Measurements from ENCODE around the gene B9D1.

The B9D1 gene

DNA sequence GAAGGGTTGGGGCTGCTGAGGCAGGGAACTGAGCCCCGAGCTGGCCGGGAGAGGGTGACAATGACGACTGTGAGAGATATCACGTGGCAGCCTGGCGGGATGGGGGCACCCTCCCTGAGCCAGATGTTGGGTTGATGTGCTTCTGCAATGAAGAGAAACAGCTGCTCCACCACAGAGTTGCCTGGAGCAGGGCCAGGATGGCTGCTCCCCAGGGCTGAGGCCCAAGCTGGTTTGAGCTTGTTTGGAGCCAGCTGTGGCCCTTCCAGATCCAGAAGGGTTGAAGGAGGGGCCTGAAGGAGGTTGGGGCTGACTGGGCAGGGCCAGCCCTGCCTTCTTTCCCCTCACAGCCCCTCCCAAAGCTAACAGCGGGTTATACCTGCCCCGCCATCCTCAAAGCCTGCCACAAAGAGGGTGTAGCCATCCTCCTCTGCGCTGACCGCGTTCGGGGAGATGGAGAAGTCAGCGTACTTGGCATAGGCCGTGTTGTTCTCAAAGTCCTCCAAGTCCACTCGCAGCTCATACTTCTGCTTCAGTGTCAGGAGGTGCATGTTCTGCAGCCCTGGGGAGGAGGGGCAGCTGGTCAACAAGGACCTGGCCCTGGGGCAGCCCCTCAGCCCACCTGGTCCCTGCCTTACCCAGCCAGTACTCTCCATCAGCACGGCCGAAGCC lies 22.3 kb upstream of the B9D1 start:
- Histone ChIP-seq H2AFZ (ENCODE audit: low read depth) (no peak overlapping the region), H3K4me3 (IDR thresholded peaks at IDR 0.05; ENCODE audit: insufficient read depth, low read depth, low read length) (no peak overlapping the region), H3K4me2 (no peak overlapping the region), H3K36me3 (ENCODE audit: insufficient read depth) (no peaks in the 10 kb centered on the region), H3K27ac (no peak overlapping the region), H3K79me2 (ENCODE audit: insufficient read depth, low read depth) (no peaks in the 10 kb centered on the region), H3K9ac (no peak overlapping the region), H3K27me3 (ENCODE audit: insufficient read depth, low read depth) (no peaks in the 10 kb centered on the region), H4K20me1 (ENCODE audit: insufficient read depth) (no peaks in the 10 kb centered on the region), H3K4me1 (ENCODE audit: low read depth, poor library complexity, severe bottlenecking) (no peaks in the 10 kb centered on the region)
- TF ChIP-seq, protein P1, sequence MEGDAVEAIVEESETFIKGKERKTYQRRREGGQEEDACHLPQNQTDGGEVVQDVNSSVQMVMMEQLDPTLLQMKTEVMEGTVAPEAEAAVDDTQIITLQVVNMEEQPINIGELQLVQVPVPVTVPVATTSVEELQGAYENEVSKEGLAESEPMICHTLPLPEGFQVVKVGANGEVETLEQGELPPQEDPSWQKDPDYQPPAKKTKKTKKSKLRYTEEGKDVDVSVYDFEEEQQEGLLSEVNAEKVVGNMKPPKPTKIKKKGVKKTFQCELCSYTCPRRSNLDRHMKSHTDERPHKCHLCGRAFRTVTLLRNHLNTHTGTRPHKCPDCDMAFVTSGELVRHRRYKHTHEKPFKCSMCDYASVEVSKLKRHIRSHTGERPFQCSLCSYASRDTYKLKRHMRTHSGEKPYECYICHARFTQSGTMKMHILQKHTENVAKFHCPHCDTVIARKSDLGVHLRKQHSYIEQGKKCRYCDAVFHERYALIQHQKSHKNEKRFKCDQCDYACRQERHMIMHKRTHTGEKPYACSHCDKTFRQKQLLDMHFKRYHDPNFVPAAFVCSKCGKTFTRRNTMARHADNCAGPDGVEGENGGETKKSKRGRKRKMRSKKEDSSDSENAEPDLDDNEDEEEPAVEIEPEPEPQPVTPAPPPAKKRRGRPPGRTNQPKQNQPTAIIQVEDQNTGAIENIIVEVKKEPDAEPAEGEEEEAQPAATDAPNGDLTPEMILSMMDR (conservative IDR thresholded peaks at IDR 0.05; ENCODE audit: low read depth, low read length), result no peak

DNA sequence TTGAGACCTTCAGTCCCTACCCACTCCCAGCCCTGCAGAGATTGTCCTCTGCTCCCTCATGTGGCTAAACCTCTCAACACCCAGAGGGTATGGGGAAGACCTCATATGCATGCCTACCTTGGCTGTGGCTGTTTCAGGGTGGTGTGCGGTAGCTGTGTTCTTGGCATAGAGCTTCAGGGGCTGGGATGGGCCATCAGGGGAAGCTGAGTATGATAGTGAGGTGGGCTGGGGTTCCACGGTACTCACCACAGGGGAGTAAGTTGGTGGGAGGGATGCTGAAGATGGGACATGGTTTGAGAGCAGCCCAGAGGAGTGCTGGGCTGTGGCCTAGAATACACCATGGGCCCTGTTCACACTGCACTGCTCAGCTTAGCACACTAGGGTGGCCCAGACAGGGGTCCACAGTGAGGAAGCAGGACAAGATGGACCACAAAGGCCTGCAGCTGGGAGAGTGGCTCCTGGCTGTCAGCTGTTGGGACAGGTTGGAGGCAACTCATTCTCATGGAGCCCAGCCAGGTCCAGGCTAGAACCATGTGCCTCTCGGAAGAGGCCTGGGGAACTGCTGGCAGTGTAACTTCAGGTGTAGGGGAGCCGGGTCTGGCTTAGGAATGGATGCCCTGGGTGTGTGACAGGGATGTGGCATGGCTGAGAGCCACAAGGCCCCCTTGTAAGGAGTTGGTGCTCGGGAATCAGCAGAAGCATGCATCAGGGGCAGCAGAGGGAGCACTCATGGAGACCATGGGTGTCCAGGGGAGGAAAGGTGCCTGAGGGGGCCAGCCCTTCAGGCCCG lies 21.4 kb upstream of the B9D1 start:
- H3K4me2 ChIP-seq, result no peak overlapping the region
- H3K27me3 ChIP-seq (ENCODE audit: insufficient read depth, low read depth), result no peaks in the 10 kb centered on the region
- no peaks in the 10 kb centered on the region for H3K79me2 ChIP-seq (ENCODE audit: insufficient read depth, low read depth)
- H4K20me1 ChIP-seq (ENCODE audit: insufficient read depth), result no peaks in the 10 kb centered on the region
- no peak overlapping the region for H3K27ac ChIP-seq
- no peaks in the 10 kb centered on the region for H3K36me3 ChIP-seq (ENCODE audit: insufficient read depth)
- no peak overlapping the region for H3K4me3 ChIP-seq (IDR thresholded peaks at IDR 0.05; ENCODE audit: insufficient read depth, low read depth, low read length)
- H3K4me1 ChIP-seq (ENCODE audit: low read depth, poor library complexity, severe bottlenecking), result no peaks in the 10 kb centered on the region
- TF ChIP-seq, protein P1 (conservative IDR thresholded peaks at IDR 0.05; ENCODE audit: low read depth, low read length), result no peak
- no peak overlapping the region for H3K9ac ChIP-seq
- H2AFZ ChIP-seq (ENCODE audit: low read depth), result no peak overlapping the region

DNA sequence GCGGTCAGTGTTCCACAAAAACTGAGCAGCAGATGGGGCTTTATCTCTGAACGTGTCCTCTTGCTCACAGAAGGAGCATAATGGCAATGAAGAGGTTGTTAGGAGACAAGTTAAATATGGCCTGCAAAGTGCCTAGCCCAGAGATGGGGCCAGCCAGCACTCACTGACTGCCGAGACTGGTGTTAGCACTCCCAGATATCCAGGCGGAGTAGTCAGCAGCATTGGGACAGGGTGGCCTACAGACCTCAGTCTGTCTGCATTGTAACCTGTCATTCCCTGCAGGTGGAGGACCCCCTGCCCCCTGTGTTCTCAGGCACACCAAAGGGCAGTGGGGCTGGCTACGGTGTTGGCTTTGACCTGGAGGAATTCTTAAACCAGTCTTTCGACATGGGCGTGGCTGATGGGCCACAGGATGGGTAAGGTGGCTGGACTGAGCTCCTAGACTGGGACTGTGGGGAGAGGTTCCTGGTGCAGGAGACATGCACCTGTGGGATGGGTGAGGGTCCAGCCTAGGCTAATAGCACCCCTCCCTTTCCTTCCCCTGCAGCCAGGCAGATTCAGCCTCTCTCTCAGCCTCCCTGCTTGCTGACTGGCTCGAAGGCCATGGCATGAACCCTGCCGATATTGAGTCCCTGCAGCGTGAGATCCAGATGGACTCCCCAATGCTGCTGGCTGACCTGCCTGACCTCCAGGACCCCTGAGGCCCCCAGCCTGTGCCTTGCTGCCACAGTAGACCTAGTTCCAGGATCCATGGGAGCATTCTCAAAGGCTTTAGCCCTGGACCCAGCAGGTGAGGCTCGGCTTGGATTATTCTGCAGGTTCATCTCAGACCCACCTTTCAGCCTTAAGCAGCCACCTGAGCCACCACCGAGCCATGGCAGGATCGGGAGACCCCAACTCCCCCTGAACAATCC lies 20.3 kb upstream of the B9D1 start:
- Histone ChIP-seq H2AFZ (ENCODE audit: low read depth) (no peak overlapping the region), H3K27ac (no peak overlapping the region), H3K9ac (no peak overlapping the region), H4K20me1 (ENCODE audit: insufficient read depth) (no peaks in the 10 kb centered on the region), H3K4me3 (IDR thresholded peaks at IDR 0.05; ENCODE audit: insufficient read depth, low read depth, low read length) (no peak overlapping the region), H3K4me1 (ENCODE audit: low read depth, poor library complexity, severe bottlenecking) (no peaks in the 10 kb centered on the region), H3K36me3 (ENCODE audit: insufficient read depth) (no peaks in the 10 kb centered on the region), H3K79me2 (ENCODE audit: insufficient read depth, low read depth) (no peaks in the 10 kb centered on the region), H3K4me2 (no peak overlapping the region), H3K27me3 (ENCODE audit: insufficient read depth, low read depth) (no peaks in the 10 kb centered on the region)
- TF ChIP-seq, protein P1 (conservative IDR thresholded peaks at IDR 0.05; ENCODE audit: low read depth, low read length), result no peak

- H3K4me3 ChIP-seq (IDR thresholded peaks at IDR 0.05; ENCODE audit: insufficient read depth, low read depth, low read length), result no peak overlapping the region
- H3K27ac ChIP-seq, result no peak overlapping the region
- no peak overlapping the region for H3K9ac ChIP-seq
- TF ChIP-seq, protein P1 (conservative IDR thresholded peaks at IDR 0.05; ENCODE audit: low read depth, low read length), result no peak
- H3K4me2 ChIP-seq, result no peak overlapping the region
- H4K20me1 ChIP-seq (ENCODE audit: insufficient read depth), result no peaks in the 10 kb centered on the region
- H3K27me3 ChIP-seq (ENCODE audit: insufficient read depth, low read depth), result no peaks in the 10 kb centered on the region
- peaks cover 3% of the 10 kb centered on the region for H3K4me1 ChIP-seq (ENCODE audit: low read depth, poor library complexity, severe bottlenecking)
- H3K79me2 ChIP-seq (ENCODE audit: insufficient read depth, low read depth), result no peaks in the 10 kb centered on the region
- H2AFZ ChIP-seq (ENCODE audit: low read depth), result no peak overlapping the region
- H3K36me3 ChIP-seq (ENCODE audit: insufficient read depth), result no peaks in the 10 kb centered on the region
Measured at GRCh38 chr17:19381741-19382444, 19.4 kb upstream of the B9D1 start.

All from KMS-11 (cell line).